Measurements from ENCODE around the gene ZC3HAV1. TPM values are rescaled to one million over a fixed set of nuclear protein-coding genes. Genes with fewer than 3 reads are reported as not detected.

Gene ZC3HAV1
- total and polyA plus RNA-seq, 2 of the 13 experiments (the other 11 are each of a cell fraction or from before 2014, with no cell fraction given): 12.7 to 23.7 TPM

DNA sequence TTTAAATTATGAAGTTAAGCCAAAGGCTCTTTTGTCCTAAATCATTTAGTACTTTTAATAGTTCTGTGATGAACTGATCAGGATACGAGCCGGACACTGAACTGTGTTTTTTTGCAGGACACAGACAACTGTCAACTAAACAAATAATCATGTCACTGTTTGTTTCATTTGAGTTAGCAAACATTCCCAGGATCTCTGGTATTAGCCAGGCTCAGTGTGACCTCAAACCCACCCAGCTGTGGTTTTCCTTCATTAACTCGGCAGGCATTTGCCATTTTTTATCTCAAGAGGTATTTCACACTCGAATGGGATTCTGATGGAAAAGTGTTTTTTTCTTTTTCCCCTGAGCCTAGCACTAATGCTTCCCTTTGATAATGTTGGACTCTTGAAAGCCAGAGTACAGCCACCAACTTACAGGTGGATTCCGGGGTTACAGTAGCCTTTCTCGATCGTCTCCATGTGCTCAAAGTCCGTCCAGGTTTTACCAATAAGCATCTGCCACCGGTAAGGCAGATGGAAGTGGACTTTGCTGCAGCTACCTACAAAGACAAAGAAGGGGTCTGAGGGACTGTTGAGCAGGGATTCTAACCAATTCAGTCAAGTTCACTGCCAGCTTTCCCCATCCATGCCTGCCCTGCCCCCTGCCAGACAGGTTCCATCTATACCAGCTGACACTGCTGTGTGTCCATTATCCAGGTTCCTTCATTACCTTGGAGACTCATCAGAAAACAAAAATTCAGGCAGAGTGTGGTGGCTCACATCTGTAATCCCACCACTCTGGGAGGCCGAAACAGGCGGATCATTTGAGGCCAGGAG, 33.4 kb downstream of the ZC3HAV1 start (continued):
- TF ChIP-seq, protein P1, sequence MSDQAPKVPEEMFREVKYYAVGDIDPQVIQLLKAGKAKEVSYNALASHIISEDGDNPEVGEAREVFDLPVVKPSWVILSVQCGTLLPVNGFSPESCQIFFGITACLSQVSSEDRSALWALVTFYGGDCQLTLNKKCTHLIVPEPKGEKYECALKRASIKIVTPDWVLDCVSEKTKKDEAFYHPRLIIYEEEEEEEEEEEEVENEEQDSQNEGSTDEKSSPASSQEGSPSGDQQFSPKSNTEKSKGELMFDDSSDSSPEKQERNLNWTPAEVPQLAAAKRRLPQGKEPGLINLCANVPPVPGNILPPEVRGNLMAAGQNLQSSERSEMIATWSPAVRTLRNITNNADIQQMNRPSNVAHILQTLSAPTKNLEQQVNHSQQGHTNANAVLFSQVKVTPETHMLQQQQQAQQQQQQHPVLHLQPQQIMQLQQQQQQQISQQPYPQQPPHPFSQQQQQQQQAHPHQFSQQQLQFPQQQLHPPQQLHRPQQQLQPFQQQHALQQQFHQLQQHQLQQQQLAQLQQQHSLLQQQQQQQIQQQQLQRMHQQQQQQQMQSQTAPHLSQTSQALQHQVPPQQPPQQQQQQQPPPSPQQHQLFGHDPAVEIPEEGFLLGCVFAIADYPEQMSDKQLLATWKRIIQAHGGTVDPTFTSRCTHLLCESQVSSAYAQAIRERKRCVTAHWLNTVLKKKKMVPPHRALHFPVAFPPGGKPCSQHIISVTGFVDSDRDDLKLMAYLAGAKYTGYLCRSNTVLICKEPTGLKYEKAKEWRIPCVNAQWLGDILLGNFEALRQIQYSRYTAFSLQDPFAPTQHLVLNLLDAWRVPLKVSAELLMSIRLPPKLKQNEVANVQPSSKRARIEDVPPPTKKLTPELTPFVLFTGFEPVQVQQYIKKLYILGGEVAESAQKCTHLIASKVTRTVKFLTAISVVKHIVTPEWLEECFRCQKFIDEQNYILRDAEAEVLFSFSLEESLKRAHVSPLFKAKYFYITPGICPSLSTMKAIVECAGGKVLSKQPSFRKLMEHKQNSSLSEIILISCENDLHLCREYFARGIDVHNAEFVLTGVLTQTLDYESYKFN (CRISPR knock-in tag; conservative IDR thresholded peaks at IDR 0.05): peak; percentile 61
- TF ChIP-seq SRSF1 (optimal IDR thresholded peaks at IDR 0.05; ENCODE audit: low read depth, low read length) (no peak), NR2F6 (IDR thresholded peaks at IDR 0.05) (no peak), NR2F6 (CRISPR knock-in tag; IDR thresholded peaks at IDR 0.05) (no peak), HNRNPL (IDR thresholded peaks at IDR 0.05; ENCODE audit: low read depth, low read length) (no peak), ZNF235 (CRISPR knock-in tag; IDR thresholded peaks at IDR 0.05; ENCODE audit: borderline replicate concordance) (no peak), TMF1 (CRISPR knock-in tag; IDR thresholded peaks at IDR 0.05; ENCODE audit: low read depth) (no peak), ZNF558 (CRISPR knock-in tag; IDR thresholded peaks at IDR 0.05; ENCODE audit: borderline replicate concordance) (no peak), PLRG1 (conservative IDR thresholded peaks at IDR 0.05) (no peak), MAX (IDR thresholded peaks at IDR 0.05) (peak; percentile 38; the same call in 1 of the 2 replicates), TFDP2 (CRISPR knock-in tag; IDR thresholded peaks at IDR 0.05) (no peak), ZNF451 (CRISPR knock-in tag; IDR thresholded peaks at IDR 0.05) (no peak)
- TF ChIP-seq, protein P2, sequence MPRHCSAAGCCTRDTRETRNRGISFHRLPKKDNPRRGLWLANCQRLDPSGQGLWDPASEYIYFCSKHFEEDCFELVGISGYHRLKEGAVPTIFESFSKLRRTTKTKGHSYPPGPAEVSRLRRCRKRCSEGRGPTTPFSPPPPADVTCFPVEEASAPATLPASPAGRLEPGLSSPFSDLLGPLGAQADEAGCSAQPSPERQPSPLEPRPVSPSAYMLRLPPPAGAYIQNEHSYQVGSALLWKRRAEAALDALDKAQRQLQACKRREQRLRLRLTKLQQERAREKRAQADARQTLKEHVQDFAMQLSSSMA (CRISPR knock-in tag; IDR thresholded peaks at IDR 0.05): no peak
- TF ChIP-seq, protein P3, sequence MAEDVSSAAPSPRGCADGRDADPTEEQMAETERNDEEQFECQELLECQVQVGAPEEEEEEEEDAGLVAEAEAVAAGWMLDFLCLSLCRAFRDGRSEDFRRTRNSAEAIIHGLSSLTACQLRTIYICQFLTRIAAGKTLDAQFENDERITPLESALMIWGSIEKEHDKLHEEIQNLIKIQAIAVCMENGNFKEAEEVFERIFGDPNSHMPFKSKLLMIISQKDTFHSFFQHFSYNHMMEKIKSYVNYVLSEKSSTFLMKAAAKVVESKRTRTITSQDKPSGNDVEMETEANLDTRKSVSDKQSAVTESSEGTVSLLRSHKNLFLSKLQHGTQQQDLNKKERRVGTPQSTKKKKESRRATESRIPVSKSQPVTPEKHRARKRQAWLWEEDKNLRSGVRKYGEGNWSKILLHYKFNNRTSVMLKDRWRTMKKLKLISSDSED (CRISPR knock-in tag; IDR thresholded peaks at IDR 0.05): no peak
- TF ChIP-seq, protein P4, sequence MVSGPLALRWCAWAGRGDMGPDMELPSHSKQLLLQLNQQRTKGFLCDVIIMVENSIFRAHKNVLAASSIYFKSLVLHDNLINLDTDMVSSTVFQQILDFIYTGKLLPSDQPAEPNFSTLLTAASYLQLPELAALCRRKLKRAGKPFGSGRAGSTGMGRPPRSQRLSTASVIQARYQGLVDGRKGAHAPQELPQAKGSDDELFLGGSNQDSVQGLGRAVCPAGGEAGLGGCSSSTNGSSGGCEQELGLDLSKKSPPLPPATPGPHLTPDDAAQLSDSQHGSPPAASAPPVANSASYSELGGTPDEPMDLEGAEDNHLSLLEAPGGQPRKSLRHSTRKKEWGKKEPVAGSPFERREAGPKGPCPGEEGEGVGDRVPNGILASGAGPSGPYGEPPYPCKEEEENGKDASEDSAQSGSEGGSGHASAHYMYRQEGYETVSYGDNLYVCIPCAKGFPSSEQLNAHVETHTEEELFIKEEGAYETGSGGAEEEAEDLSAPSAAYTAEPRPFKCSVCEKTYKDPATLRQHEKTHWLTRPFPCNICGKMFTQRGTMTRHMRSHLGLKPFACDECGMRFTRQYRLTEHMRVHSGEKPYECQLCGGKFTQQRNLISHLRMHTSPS (CRISPR knock-in tag; IDR thresholded peaks at IDR 0.05; ENCODE audit: low read depth): no peak
- TF ChIP-seq, protein P5, sequence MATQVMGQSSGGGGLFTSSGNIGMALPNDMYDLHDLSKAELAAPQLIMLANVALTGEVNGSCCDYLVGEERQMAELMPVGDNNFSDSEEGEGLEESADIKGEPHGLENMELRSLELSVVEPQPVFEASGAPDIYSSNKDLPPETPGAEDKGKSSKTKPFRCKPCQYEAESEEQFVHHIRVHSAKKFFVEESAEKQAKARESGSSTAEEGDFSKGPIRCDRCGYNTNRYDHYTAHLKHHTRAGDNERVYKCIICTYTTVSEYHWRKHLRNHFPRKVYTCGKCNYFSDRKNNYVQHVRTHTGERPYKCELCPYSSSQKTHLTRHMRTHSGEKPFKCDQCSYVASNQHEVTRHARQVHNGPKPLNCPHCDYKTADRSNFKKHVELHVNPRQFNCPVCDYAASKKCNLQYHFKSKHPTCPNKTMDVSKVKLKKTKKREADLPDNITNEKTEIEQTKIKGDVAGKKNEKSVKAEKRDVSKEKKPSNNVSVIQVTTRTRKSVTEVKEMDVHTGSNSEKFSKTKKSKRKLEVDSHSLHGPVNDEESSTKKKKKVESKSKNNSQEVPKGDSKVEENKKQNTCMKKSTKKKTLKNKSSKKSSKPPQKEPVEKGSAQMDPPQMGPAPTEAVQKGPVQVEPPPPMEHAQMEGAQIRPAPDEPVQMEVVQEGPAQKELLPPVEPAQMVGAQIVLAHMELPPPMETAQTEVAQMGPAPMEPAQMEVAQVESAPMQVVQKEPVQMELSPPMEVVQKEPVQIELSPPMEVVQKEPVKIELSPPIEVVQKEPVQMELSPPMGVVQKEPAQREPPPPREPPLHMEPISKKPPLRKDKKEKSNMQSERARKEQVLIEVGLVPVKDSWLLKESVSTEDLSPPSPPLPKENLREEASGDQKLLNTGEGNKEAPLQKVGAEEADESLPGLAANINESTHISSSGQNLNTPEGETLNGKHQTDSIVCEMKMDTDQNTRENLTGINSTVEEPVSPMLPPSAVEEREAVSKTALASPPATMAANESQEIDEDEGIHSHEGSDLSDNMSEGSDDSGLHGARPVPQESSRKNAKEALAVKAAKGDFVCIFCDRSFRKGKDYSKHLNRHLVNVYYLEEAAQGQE (IDR thresholded peaks at IDR 0.05; ENCODE audit: borderline replicate concordance in 1 of 2, low read depth in 1 of 2, low read length in 2 of 2): no peak
